Panc1 (cell line): ENCODE measurements around the gene ATL2. TPM values are rescaled to one million over a fixed set of nuclear protein-coding genes. Genes with fewer than 3 reads are reported as not detected.

Experiments
- ATAC-seq: fragments of 200-7000 bp; cut with Tn5 transposase; 2 replicates; pipeline ENCODE4 v1.9.1; 2020; ENCODE audit warnings: mild to moderate bottlenecking, moderate library complexity
- BruUV-seq: library from RNA; stranded (reverse); fragments of 400-500 nt; replicated peaks from 2 replicates; lab custom pipeline; 2021; lab: Mats Ljungman, UMichigan
- CTCF ChIA-PET: fragments of 300-600 bp; sonication (Branson Sonifier 250); formaldehyde crosslinking; loops from one replicate; lab custom pipeline; 2022; ENCODE audit warnings: antibody characterized with exemption; lab: Charles Lee
- POLR2A ChIA-PET: fragments of 300-600 bp; sonication (Branson Sonifier 250); formaldehyde crosslinking; loops from one replicate; lab custom pipeline; 2022; ENCODE audit warnings: antibody characterized with exemption; lab: Charles Lee
- DNase-seq: peaks from one replicate; pipeline ENCODE4 v3.0.0-alpha.2; 2010; ENCODE audit warnings: low read depth, low spot score
- H3K27ac ChIP-seq: 2 replicates; pipeline ENCODE4 v1.5.1; 2011; ENCODE audit warnings: mild to moderate bottlenecking, low read length, inconsistent platforms
- H3K27me3 ChIP-seq: fragments of 200-500 bp; sonication (Bioruptor generic); 2 replicates; pipeline ENCODE4 v1.6.0; 2014; ENCODE audit warnings: low read length, inconsistent platforms; ENCODE audit not compliant: control insufficient read depth, insufficient read depth
- H3K36me3 ChIP-seq: fragments of 200-500 bp; sonication (Bioruptor generic); 2 replicates; pipeline ENCODE4 v1.5.1; 2014; ENCODE audit warnings: inconsistent platforms, mild to moderate bottlenecking, low read length, moderate library complexity; ENCODE audit not compliant: control insufficient read depth, insufficient read depth
- H3K4me1 ChIP-seq: 2 replicates; pipeline ENCODE4 v1.5.1; 2011; ENCODE audit warnings: inconsistent platforms, mild to moderate bottlenecking, low read length, moderate library complexity; ENCODE audit not compliant: control insufficient read depth, insufficient read depth
- H3K4me3 ChIP-seq, 2 experiments: 2 replicates each; pipeline ENCODE4 v1.5.1; 2011 to 2012; ENCODE audit warnings: low read depth in 2 of 2, low read length in 2 of 2, mild to moderate bottlenecking in 2 of 2, inconsistent platforms in 1 of 2, moderate library complexity in 1 of 2
- H3K9me3 ChIP-seq: fragments of 200-500 bp; sonication (Bioruptor generic); 2 replicates; pipeline ENCODE4 v1.5.1; 2014; ENCODE audit warnings: low read depth, mild to moderate bottlenecking, inconsistent platforms, low read length, moderate library complexity; ENCODE audit not compliant: control insufficient read depth, insufficient read depth
- CTCF ChIP-seq: fragments of 450-650 bp; IDR thresholded peaks from 2 replicates; pipeline ENCODE4 v1.5.1; 2017; ENCODE audit warnings: mild to moderate bottlenecking
- POLR2AphosphoS5 ChIP-seq: IDR thresholded peaks from 2 replicates; pipeline ENCODE4 v1.6.1; 2012; ENCODE audit warnings: mild to moderate bottlenecking, low read depth, low read length, moderate library complexity
- REST ChIP-seq, 2 experiments: IDR thresholded peaks; 2 replicates each; pipeline ENCODE4 v1.6.1; 2011 to 2012; ENCODE audit warnings: low read depth in 2 of 2, control low read depth in 1 of 2, low read length in 1 of 2, mild to moderate bottlenecking in 1 of 2, moderate library complexity in 1 of 2; ENCODE audit not compliant: insufficient read depth in 1 of 2
- SIN3A ChIP-seq: IDR thresholded peaks from 2 replicates; pipeline ENCODE4 v1.6.1; 2012; ENCODE audit warnings: low read depth, mild to moderate bottlenecking, low read length, moderate library complexity, borderline replicate concordance; ENCODE audit not compliant: insufficient read depth
- TCF7L2 ChIP-seq: IDR thresholded peaks from 2 replicates; pipeline ENCODE4 v1.6.1; 2011; ENCODE audit warnings: mild to moderate bottlenecking, low read depth, low read length, inconsistent platforms
- in situ Hi-C: cut with HindIII; loops from 2 replicates; pipeline ENCODE4 v1.10.0; 2016; ENCODE audit warnings: low sequenced_read_pairs, low pct_unique_long_range_greater_than_20kb
- intact Hi-C: fragments of 100-400 bp; cut with micrococcal nuclease; formaldehyde crosslinking; loops from one replicate; pipeline ENCODE4 v1.10.0; 2022; ENCODE audit not compliant: unreplicated experiment
- total RNA-seq: library from RNA; stranded (reverse); gene quantifications from one replicate; pipeline ENCODE4 v1.2.1, GENCODE V29; 2021; ENCODE audit not compliant: unreplicated experiment

Gene ATL2
- total RNA-seq, 1 experiment from 2014 or later: 78.7 TPM

GRCh38 chr2:38400513-38400912, 23.4 kb upstream of the ATL2 start:
- no peaks in the 10 kb centered on the region for H3K27me3 ChIP-seq
- in situ Hi-C loops: no loop called here
- no TSS peak for BruUV-seq
- TF ChIP-seq TCF7L2 (no peak), REST (IDR thresholded peaks at IDR 0.05; ENCODE audit: insufficient read depth in 1 of 2, low read depth in 2 of 2, low read length in 1 of 2) (no peak), POLR2AphosphoS5 (no peak), CTCF (no peak), SIN3A (no peak)
- H3K36me3 ChIP-seq: no peaks in the 10 kb centered on the region
- no peak overlapping the region for H3K27ac ChIP-seq
- peaks cover 4% of the 10 kb centered on the region; the same call in 1 of the 2 replicates for H3K9me3 ChIP-seq
- DNase-seq (no peak), ATAC-seq (no peak)
- H3K4me3 ChIP-seq: no peak overlapping the region
- H3K4me1 ChIP-seq: peaks cover 3% of the 10 kb centered on the region
- ChIA-PET CTCF (no interaction called here), POLR2A (interaction anchor here (0.7 kb wide), 1 partner anchor 167 kb away, joined by 3 read pairs; no protein-coding TSS in a partner anchor)
- intact Hi-C loops: no loop called here

- H3K36me3 ChIP-seq: no peaks in the 10 kb centered on the region
- intact Hi-C loops (no loop called here), in situ Hi-C loops (no loop called here)
- ChIA-PET POLR2A (no interaction called here), CTCF (no interaction called here)
- no peak overlapping the region for H3K4me3 ChIP-seq
- peaks cover 3% of the 10 kb centered on the region for H3K4me1 ChIP-seq
- no peaks in the 10 kb centered on the region for H3K27me3 ChIP-seq
- H3K27ac ChIP-seq: no peak overlapping the region
- BruUV-seq: no TSS peak
- ATAC-seq: no peak
- no peak for DNase-seq
- no peak for TF ChIP-seq REST (IDR thresholded peaks at IDR 0.05; ENCODE audit: insufficient read depth in 1 of 2, low read depth in 2 of 2, low read length in 1 of 2)
- TF ChIP-seq POLR2AphosphoS5: no peak
- TF ChIP-seq TCF7L2: no peak
- TF ChIP-seq SIN3A: no peak
- TF ChIP-seq CTCF: no peak
- H3K9me3 ChIP-seq: peaks cover 4% of the 10 kb centered on the region; the same call in 1 of the 2 replicates
These were observed 21.7 kb upstream of the ATL2 start for GRCh38 chr2:38398739-38399138.
